SU-DHL-6 (cell line): ENCODE data around the gene CPZ.

ENCODE experiments used
- CTCF ChIP-seq: fragments of 200-600 bp; sonication (generic); IDR thresholded peaks from one replicate; pipeline ENCODE4 v1.5.1; 2017; ENCODE audit warnings: antibody characterized with exemption, mild to moderate bottlenecking, low read length, moderate library complexity; ENCODE audit not compliant: insufficient read depth, poor library complexity, severe bottlenecking
- EZH2phosphoT487 ChIP-seq: fragments of 200-600 bp; sonication (generic), shearing (Covaris generic); conservative IDR thresholded peaks from 2 replicates; pipeline ENCODE4 v1.6.1; 2018; ENCODE audit warnings: mild to moderate bottlenecking, antibody characterized with exemption, low read length, moderate library complexity, mixed read lengths

- TF ChIP-seq CTCF (no peak), EZH2phosphoT487 (no peak)
Observed at GRCh38 chr4:8590546-8590880, 2.1 kb upstream of the CPZ start.
